Measurements from ENCODE around the gene RCL1.

The RCL1 gene

GRCh38 chr9:4832786-4833579 lies 40.2 kb downstream of the RCL1 start:
- DNase-seq = peak; percentile 84
- in situ Hi-C loops (cut with HindIII; ENCODE audit: low pct_ligation_motif_present, low pct_unique_long_range_greater_than_20kb, low sequenced_read_pairs) = no loop called here

- in situ Hi-C loops (cut with HindIII; ENCODE audit: low pct_ligation_motif_present, low pct_unique_long_range_greater_than_20kb, low sequenced_read_pairs) = no loop called here
- no peak for DNase-seq
Measured at GRCh38 chr9:4833781-4834560, 41.2 kb downstream of the RCL1 start.

- in situ Hi-C loops (cut with HindIII; ENCODE audit: low pct_ligation_motif_present, low pct_unique_long_range_greater_than_20kb, low sequenced_read_pairs) = no loop called here
Measured at GRCh38 chr9:4836676-4837075, 43.9 kb downstream of the RCL1 start.

GRCh38 chr9:4837261-4838188 lies 44.8 kb downstream of the RCL1 start:
- in situ Hi-C loops (cut with HindIII; ENCODE audit: low pct_ligation_motif_present, low pct_unique_long_range_greater_than_20kb, low sequenced_read_pairs) = no loop called here
- DNase-seq = peak; percentile 32

More at GRCh38 chr9:4836676-4837075, 43.9 kb downstream of the RCL1 start:
- no peak for DNase-seq

GRCh38 chr9:4838189-4838546 lies 45.4 kb downstream of the RCL1 start:
- no peak for DNase-seq
- in situ Hi-C loops (cut with HindIII; ENCODE audit: low pct_ligation_motif_present, low pct_unique_long_range_greater_than_20kb, low sequenced_read_pairs) = no loop called here

GRCh38 chr9:4839470-4839912 lies 46.7 kb downstream of the RCL1 start:
- in situ Hi-C loops (cut with HindIII; ENCODE audit: low pct_ligation_motif_present, low pct_unique_long_range_greater_than_20kb, low sequenced_read_pairs) = no loop called here
- DNase-seq = no peak

- no peak for DNase-seq
- in situ Hi-C loops (cut with HindIII; ENCODE audit: low pct_ligation_motif_present, low pct_unique_long_range_greater_than_20kb, low sequenced_read_pairs) = no loop called here
Measured at GRCh38 chr9:4840018-4840417, 47.3 kb downstream of the RCL1 start.

GRCh38 chr9:4842213-4842612 lies 49.5 kb downstream of the RCL1 start:
- DNase-seq = no peak
- in situ Hi-C loops (cut with HindIII; ENCODE audit: low pct_ligation_motif_present, low pct_unique_long_range_greater_than_20kb, low sequenced_read_pairs) = no loop called here

- DNase-seq = no peak
- in situ Hi-C loops (cut with HindIII; ENCODE audit: low pct_ligation_motif_present, low pct_unique_long_range_greater_than_20kb, low sequenced_read_pairs) = no loop called here
Measured at GRCh38 chr9:4842734-4843133, 50.0 kb downstream of the RCL1 start.

- DNase-seq = no peak
- in situ Hi-C loops (cut with HindIII; ENCODE audit: low pct_ligation_motif_present, low pct_unique_long_range_greater_than_20kb, low sequenced_read_pairs) = no loop called here
Measured at GRCh38 chr9:4844056-4844838, 51.5 kb downstream of the RCL1 start.

GRCh38 chr9:4849369-4849768 lies 56.6 kb downstream of the RCL1 start:
- DNase-seq = no peak

GRCh38 chr9:4850603-4851310 lies 58.0 kb downstream of the RCL1 start:
- in situ Hi-C loops (cut with HindIII; ENCODE audit: low pct_ligation_motif_present, low pct_unique_long_range_greater_than_20kb, low sequenced_read_pairs) = no loop called here
- no peak for DNase-seq

More at GRCh38 chr9:4849369-4849768, 56.6 kb downstream of the RCL1 start:
- in situ Hi-C loops (cut with HindIII; ENCODE audit: low pct_ligation_motif_present, low pct_unique_long_range_greater_than_20kb, low sequenced_read_pairs) = no loop called here

- no peak for DNase-seq
- in situ Hi-C loops (cut with HindIII; ENCODE audit: low pct_ligation_motif_present, low pct_unique_long_range_greater_than_20kb, low sequenced_read_pairs) = no loop called here
Measured at GRCh38 chr9:4852419-4852818, 59.7 kb downstream of the RCL1 start.

- no peak for DNase-seq
- in situ Hi-C loops (cut with HindIII; ENCODE audit: low pct_ligation_motif_present, low pct_unique_long_range_greater_than_20kb, low sequenced_read_pairs) = no loop called here
Measured at GRCh38 chr9:4854265-4854590, 61.5 kb downstream of the RCL1 start.

- DNase-seq = no peak
- in situ Hi-C loops (cut with HindIII; ENCODE audit: low pct_ligation_motif_present, low pct_unique_long_range_greater_than_20kb, low sequenced_read_pairs) = no loop called here
Measured at GRCh38 chr9:4855841-4856240, 63.1 kb downstream of the RCL1 start.

- DNase-seq = no peak
- in situ Hi-C loops (cut with HindIII; ENCODE audit: low pct_ligation_motif_present, low pct_unique_long_range_greater_than_20kb, low sequenced_read_pairs) = no loop called here
Measured at GRCh38 chr9:4857163-4857810, 64.5 kb downstream of the RCL1 start.

- DNase-seq = no peak
- in situ Hi-C loops (cut with HindIII; ENCODE audit: low pct_ligation_motif_present, low pct_unique_long_range_greater_than_20kb, low sequenced_read_pairs) = no loop called here
Measured at GRCh38 chr9:4859035-4859434, 66.3 kb downstream of the RCL1 start.
